HG02798 (cell line): ENCODE results near the gene PTPRN2.
"Not testable (repeated sequence)": the region's sequence is repeated elsewhere in the genome, so short reads cannot be mapped to it uniquely, and the experiment has no call there.

ENCODE experiments used
- ATAC-seq: cut with Tn5 transposase; IDR thresholded peaks from one replicate; pipeline ENCODE4 v1.9.1; 2021; ENCODE audit warnings: mild to moderate bottlenecking; ENCODE audit not compliant: unreplicated experiment, poor library complexity

The PTPRN2 gene

GRCh38 chr7:158188676-158189075, 398.9 kb downstream of the PTPRN2 start:
- no peak for ATAC-seq

- ATAC-seq, result no peak
These were observed 400.0 kb downstream of the PTPRN2 start for GRCh38 chr7:158187694-158187994.

GRCh38 chr7:158186864-158187693, 400.5 kb downstream of the PTPRN2 start:
- no peak for ATAC-seq

- ATAC-seq, result no peak
These were observed 401.2 kb downstream of the PTPRN2 start for GRCh38 chr7:158186406-158186805.

GRCh38 chr7:158185653-158186052, 402.0 kb downstream of the PTPRN2 start:
- no peak for ATAC-seq

GRCh38 chr7:158183431-158183830, 404.2 kb downstream of the PTPRN2 start:
- ATAC-seq, result no peak

GRCh38 chr7:158176561-158177173, 411.0 kb downstream of the PTPRN2 start:
- ATAC-seq, result no peak

GRCh38 chr7:158175779-158176178, 411.8 kb downstream of the PTPRN2 start:
- no peak for ATAC-seq

GRCh38 chr7:158174947-158175346, 412.7 kb downstream of the PTPRN2 start:
- ATAC-seq, result no peak

- ATAC-seq, result no peak
These were observed 420.2 kb downstream of the PTPRN2 start for GRCh38 chr7:158167373-158167772.

- ATAC-seq, result no peak
These were observed 421.0 kb downstream of the PTPRN2 start for GRCh38 chr7:158166386-158167340.

- no peak for ATAC-seq
These were observed 421.9 kb downstream of the PTPRN2 start for GRCh38 chr7:158165711-158166110.

GRCh38 chr7:158164101-158165095, 423.2 kb downstream of the PTPRN2 start:
- no peak for ATAC-seq

GRCh38 chr7:158161194-158161593, 426.4 kb downstream of the PTPRN2 start:
- no peak for ATAC-seq

GRCh38 chr7:158160199-158160598, 427.4 kb downstream of the PTPRN2 start:
- ATAC-seq, result no peak

GRCh38 chr7:158157460-158157859, 430.2 kb downstream of the PTPRN2 start:
- ATAC-seq, result no peak

- not testable (repeated sequence) for ATAC-seq
These were observed 436.4 kb downstream of the PTPRN2 start for GRCh38 chr7:158151273-158151672.

GRCh38 chr7:158150234-158150633, 437.4 kb downstream of the PTPRN2 start:
- ATAC-seq, result no peak

GRCh38 chr7:158147431-158147830, 440.2 kb downstream of the PTPRN2 start:
- not testable (repeated sequence) for ATAC-seq

GRCh38 chr7:158145370-158145769, 442.3 kb downstream of the PTPRN2 start:
- no peak for ATAC-seq
